Liver (tissue), 9 donors: ENCODE results near the gene EMILIN1. TPM values are rescaled to one million over a fixed set of nuclear protein-coding genes. Genes with fewer than 3 reads are reported as not detected.

Experiments used
- DNase-seq: peaks from one replicate; pipeline ENCODE4 v3.0.0-alpha.2; 2017; ENCODE audit warnings: low spot score
- H3K27ac ChIP-seq, 2 donors: one replicate each; pipeline ENCODE4 v1.7.0; 2013; ENCODE audit warnings: inconsistent platforms in 2 of 2, low read length in 2 of 2, control low read depth in 1 of 2, low read depth in 1 of 2, mild to moderate bottlenecking in 1 of 2
- H3K27me3 ChIP-seq, 4 donors: one replicate each; pipeline versions ENCODE4 v1.6.1 to v1.7.0; 2013; ENCODE audit warnings: low read length in 3 of 4, inconsistent platforms in 1 of 4, mild to moderate bottlenecking in 1 of 4, moderate library complexity in 1 of 4; ENCODE audit not compliant: control insufficient read depth in 4 of 4, insufficient read depth in 4 of 4
- H3K36me3 ChIP-seq, 4 donors: one replicate each; pipeline versions ENCODE4 v1.6.1 to v1.7.0; 2013; ENCODE audit warnings: low read length in 3 of 4, mild to moderate bottlenecking in 3 of 4, low read depth in 1 of 4, moderate library complexity in 1 of 4; ENCODE audit not compliant: control insufficient read depth in 4 of 4, insufficient read depth in 3 of 4
- H3K4me1 ChIP-seq, 4 donors: one replicate each; pipeline versions ENCODE4 v1.6.1 to v1.7.0; 2013; ENCODE audit warnings: low read length in 3 of 4, mild to moderate bottlenecking in 3 of 4, moderate library complexity in 1 of 4; ENCODE audit not compliant: control insufficient read depth in 4 of 4, insufficient read depth in 4 of 4
- H3K4me3 ChIP-seq, 3 donors: one replicate each; pipeline versions ENCODE4 v1.6.1 to v1.7.0; 2013; ENCODE audit warnings: low read length in 3 of 3, control low read depth in 1 of 3, low read depth in 1 of 3, mild to moderate bottlenecking in 1 of 3
- H3K9ac ChIP-seq, 2 donors: one replicate each; pipeline ENCODE4 v1.7.0; 2013; ENCODE audit warnings: low read length in 2 of 2, mild to moderate bottlenecking in 2 of 2, moderate library complexity in 2 of 2, control low read depth in 1 of 2, low read depth in 1 of 2
- H3K9me3 ChIP-seq, 4 donors: one replicate each; pipeline versions ENCODE4 v1.6.1 to v1.7.0; 2013; ENCODE audit warnings: low read length in 3 of 4; ENCODE audit not compliant: control insufficient read depth in 4 of 4
- EGR1 ChIP-seq, 2 donors: IDR thresholded peaks; 2 replicates each; pipeline ENCODE4 v1.6.1; 2016 to 2018; ENCODE audit warnings: antibody characterized with exemption in 2 of 2, low read depth in 2 of 2
- FOXA1 ChIP-seq: IDR thresholded peaks from 2 replicates; pipeline ENCODE4 v1.6.1; 2016; ENCODE audit warnings: antibody characterized with exemption
- FOXA2 ChIP-seq: IDR thresholded peaks from 2 replicates; pipeline ENCODE4 v1.6.1; 2016; ENCODE audit warnings: antibody characterized with exemption
- GABPA ChIP-seq, 2 donors: IDR thresholded peaks in 1 of 2; conservative IDR thresholded peaks in 1 of 2; 2 replicates each; pipeline ENCODE4 v1.6.1; 2016; ENCODE audit warnings: antibody characterized with exemption in 2 of 2, mild to moderate bottlenecking in 1 of 2, moderate library complexity in 1 of 2
- HNF4A ChIP-seq, 2 donors: conservative IDR thresholded peaks; 2 replicates each; pipeline ENCODE4 v1.6.1; 2016; ENCODE audit warnings: antibody characterized with exemption in 2 of 2, mild to moderate bottlenecking in 2 of 2
- HNF4G ChIP-seq: IDR thresholded peaks from 2 replicates; pipeline ENCODE4 v1.6.1; 2016; ENCODE audit warnings: antibody characterized with exemption
- JUND ChIP-seq, 2 donors: IDR thresholded peaks; 2 replicates each; pipeline ENCODE4 v1.6.1; 2016; ENCODE audit warnings: antibody characterized with exemption in 2 of 2
- MAX ChIP-seq: IDR thresholded peaks from 2 replicates; pipeline ENCODE4 v1.6.1; 2016; ENCODE audit warnings: antibody characterized with exemption
- NR2F2 ChIP-seq: IDR thresholded peaks from 2 replicates; pipeline ENCODE4 v1.6.1; 2016; ENCODE audit warnings: antibody characterized with exemption
- RAD21 ChIP-seq, 2 donors: IDR thresholded peaks; 2 replicates each; pipeline ENCODE4 v1.6.1; 2016; ENCODE audit warnings: antibody characterized with exemption in 2 of 2, mild to moderate bottlenecking in 2 of 2
- REST ChIP-seq: IDR thresholded peaks from 2 replicates; pipeline ENCODE4 v1.6.1; 2016; ENCODE audit warnings: antibody characterized with exemption, mild to moderate bottlenecking
- RXRA ChIP-seq, 2 donors: IDR thresholded peaks; 2 replicates each; pipeline ENCODE4 v1.6.1; 2017 to 2018; ENCODE audit warnings: antibody characterized with exemption in 2 of 2, mild to moderate bottlenecking in 1 of 2
- SP1 ChIP-seq: IDR thresholded peaks from 2 replicates; pipeline ENCODE4 v1.6.1; 2018; ENCODE audit warnings: antibody characterized with exemption, mild to moderate bottlenecking
- TAF1 ChIP-seq: conservative IDR thresholded peaks from 2 replicates; pipeline ENCODE4 v1.6.1; 2016; ENCODE audit warnings: antibody characterized with exemption, mild to moderate bottlenecking
- YY1 ChIP-seq: IDR thresholded peaks from 2 replicates; pipeline ENCODE4 v1.6.1; 2016; ENCODE audit warnings: antibody characterized with exemption, mild to moderate bottlenecking
- WGBS: extraction: QIAGEN DNeasy Blood & Tissue Kit; methylation state at CpG from one replicate; pipeline ENCODE4 v1.1.7; 2013; 5-methylcytosine and 5-hydroxymethylcytosine counted together
- polyA plus RNA-seq, 2 donors: library from polyadenylated mRNA; stranded (reverse) in 1 of 2; unstranded in 1 of 2; fragments of 200-250 nt in 1 of 2; fragments of >200 nt in 1 of 2; fragmentation: Nextera tagmentation in 1 of 2; extraction: Ambion mirVana in 1 of 2; gene quantifications; one replicate each; pipeline versions ENCODE4 v1.2.1 to v1.2.3, GENCODE V29; 2013 to 2015
- total RNA-seq, 2 donors: library from RNA; depleted of rRNA; stranded (reverse); fragments of >200 nt; gene quantifications; one replicate each; pipeline ENCODE4 v1.2.3, GENCODE V29; 2014
- TF ChIP-seq, protein P1 (sequence below): fragments of 150-350 bp; IDR thresholded peaks from 2 replicates; pipeline ENCODE4 v1.5.1; 2017; ENCODE audit warnings: improper control_type of control experiment, low read depth, low read length; ENCODE audit not compliant: missing input control
- TF ChIP-seq, protein P2 (sequence below): IDR thresholded peaks from 2 replicates; pipeline ENCODE4 v1.6.1; 2016; ENCODE audit warnings: antibody characterized with exemption
- TF ChIP-seq, protein P3 (sequence below): IDR thresholded peaks from 2 replicates; pipeline ENCODE4 v1.6.1; 2016; ENCODE audit warnings: antibody characterized with exemption
- donor health status: healthy.
- donor health status: healthy.
- donor health status: healthy.
- donor health status: healthy.
- donor health status: healthy.

Gene EMILIN1
- total and polyA plus RNA-seq, 4 donors: 3.4 to 26.1 (median 24.0) TPM

- H3K36me3 ChIP-seq: peaks cover 3 to 22% (median 15%) of the 10 kb centered on the region in 4 donors
- DNase-seq: no peak
- peaks cover 26 to 82% (median 70%) of the 10 kb centered on the region in 4 donors for H3K4me1 ChIP-seq
- peak overlapping the region; percentile 82 to 87 for H3K27ac ChIP-seq
- WGBS: 54% methylated on average over 24 of the region's 24 CpGs
- H3K27me3 ChIP-seq: no peaks in the 10 kb centered on the region
- peak overlapping the region in 2 of 3 donors; percentile 12 to 40 for H3K4me3 ChIP-seq
- H3K9me3 ChIP-seq: no peaks in the 10 kb centered on the region
- TF ChIP-seq YY1 (no peak), JUND (IDR thresholded peaks at IDR 0.05) (no peak), RXRA (IDR thresholded peaks at IDR 0.05) (no peak), HNF4A (conservative IDR thresholded peaks at IDR 0.05) (no peak), MAX (no peak), TAF1 (no peak), RAD21 (IDR thresholded peaks at IDR 0.05) (no peak), NR2F2 (no peak), GABPA (IDR thresholded peaks at IDR 0.05 in 1 of 2, conservative IDR thresholded peaks at IDR 0.05 in 1 of 2) (no peak), REST (no peak), SP1 (no peak), EGR1 (IDR thresholded peaks at IDR 0.05; ENCODE audit: low read depth in 2 of 2) (no peak), HNF4G (no peak), FOXA1 (no peak)
- TF ChIP-seq, protein P1, sequence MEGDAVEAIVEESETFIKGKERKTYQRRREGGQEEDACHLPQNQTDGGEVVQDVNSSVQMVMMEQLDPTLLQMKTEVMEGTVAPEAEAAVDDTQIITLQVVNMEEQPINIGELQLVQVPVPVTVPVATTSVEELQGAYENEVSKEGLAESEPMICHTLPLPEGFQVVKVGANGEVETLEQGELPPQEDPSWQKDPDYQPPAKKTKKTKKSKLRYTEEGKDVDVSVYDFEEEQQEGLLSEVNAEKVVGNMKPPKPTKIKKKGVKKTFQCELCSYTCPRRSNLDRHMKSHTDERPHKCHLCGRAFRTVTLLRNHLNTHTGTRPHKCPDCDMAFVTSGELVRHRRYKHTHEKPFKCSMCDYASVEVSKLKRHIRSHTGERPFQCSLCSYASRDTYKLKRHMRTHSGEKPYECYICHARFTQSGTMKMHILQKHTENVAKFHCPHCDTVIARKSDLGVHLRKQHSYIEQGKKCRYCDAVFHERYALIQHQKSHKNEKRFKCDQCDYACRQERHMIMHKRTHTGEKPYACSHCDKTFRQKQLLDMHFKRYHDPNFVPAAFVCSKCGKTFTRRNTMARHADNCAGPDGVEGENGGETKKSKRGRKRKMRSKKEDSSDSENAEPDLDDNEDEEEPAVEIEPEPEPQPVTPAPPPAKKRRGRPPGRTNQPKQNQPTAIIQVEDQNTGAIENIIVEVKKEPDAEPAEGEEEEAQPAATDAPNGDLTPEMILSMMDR: no peak
- TF ChIP-seq, protein P2, sequence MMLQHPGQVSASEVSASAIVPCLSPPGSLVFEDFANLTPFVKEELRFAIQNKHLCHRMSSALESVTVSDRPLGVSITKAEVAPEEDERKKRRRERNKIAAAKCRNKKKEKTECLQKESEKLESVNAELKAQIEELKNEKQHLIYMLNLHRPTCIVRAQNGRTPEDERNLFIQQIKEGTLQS: no peak
- peak overlapping the region; percentile 10 to 46 for H3K9ac ChIP-seq
Measured at GRCh38 chr2:27094353-27094984, 16.1 kb downstream of the EMILIN1 start.

DNA sequence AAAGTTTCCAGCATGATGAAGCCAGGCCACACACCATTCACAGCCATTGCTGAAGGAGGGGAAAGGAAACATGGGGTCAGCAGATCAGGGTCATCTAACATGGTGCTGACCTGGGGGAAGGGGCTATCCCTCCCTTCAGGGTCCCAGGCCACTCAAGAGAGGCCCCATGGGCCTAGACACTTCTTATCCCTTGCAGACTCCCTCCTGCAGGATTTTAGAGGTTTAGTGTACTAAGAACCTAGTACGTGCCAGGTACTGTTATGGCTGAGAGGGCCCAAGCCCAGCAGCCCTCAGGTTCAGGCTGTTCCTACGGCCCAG, 17.0 kb downstream of the EMILIN1 start:
- Histone ChIP-seq H3K27ac (peak overlapping the region; percentile 82 to 87), H3K9me3 (no peaks in the 10 kb centered on the region), H3K9ac (no peak overlapping the region), H3K4me1 (peaks cover 26 to 76% (median 66%) of the 10 kb centered on the region in 4 donors), H3K4me3 (no peak overlapping the region), H3K27me3 (no peaks in the 10 kb centered on the region), H3K36me3 (peaks cover 3 to 27% (median 20%) of the 10 kb centered on the region in 4 donors)
- WGBS: 40% methylated on average over 2 of the region's 2 CpGs
- DNase-seq: no peak
- TF ChIP-seq GABPA (IDR thresholded peaks at IDR 0.05 in 1 of 2, conservative IDR thresholded peaks at IDR 0.05 in 1 of 2): no peak
- no peak for TF ChIP-seq RAD21 (IDR thresholded peaks at IDR 0.05)
- TF ChIP-seq JUND (IDR thresholded peaks at IDR 0.05): no peak
- TF ChIP-seq, protein P2: no peak
- TF ChIP-seq SP1: no peak
- TF ChIP-seq HNF4A (conservative IDR thresholded peaks at IDR 0.05): no peak
- no peak for TF ChIP-seq MAX
- TF ChIP-seq, protein P3, sequence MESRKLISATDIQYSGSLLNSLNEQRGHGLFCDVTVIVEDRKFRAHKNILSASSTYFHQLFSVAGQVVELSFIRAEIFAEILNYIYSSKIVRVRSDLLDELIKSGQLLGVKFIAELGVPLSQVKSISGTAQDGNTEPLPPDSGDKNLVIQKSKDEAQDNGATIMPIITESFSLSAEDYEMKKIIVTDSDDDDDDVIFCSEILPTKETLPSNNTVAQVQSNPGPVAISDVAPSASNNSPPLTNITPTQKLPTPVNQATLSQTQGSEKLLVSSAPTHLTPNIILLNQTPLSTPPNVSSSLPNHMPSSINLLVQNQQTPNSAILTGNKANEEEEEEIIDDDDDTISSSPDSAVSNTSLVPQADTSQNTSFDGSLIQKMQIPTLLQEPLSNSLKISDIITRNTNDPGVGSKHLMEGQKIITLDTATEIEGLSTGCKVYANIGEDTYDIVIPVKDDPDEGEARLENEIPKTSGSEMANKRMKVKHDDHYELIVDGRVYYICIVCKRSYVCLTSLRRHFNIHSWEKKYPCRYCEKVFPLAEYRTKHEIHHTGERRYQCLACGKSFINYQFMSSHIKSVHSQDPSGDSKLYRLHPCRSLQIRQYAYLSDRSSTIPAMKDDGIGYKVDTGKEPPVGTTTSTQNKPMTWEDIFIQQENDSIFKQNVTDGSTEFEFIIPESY: no peak
- TF ChIP-seq YY1: no peak
- TF ChIP-seq RXRA (IDR thresholded peaks at IDR 0.05): no peak
- TF ChIP-seq FOXA2: no peak
- TF ChIP-seq HNF4G: no peak
- TF ChIP-seq, protein P1: no peak
- no peak for TF ChIP-seq NR2F2
- TF ChIP-seq TAF1: no peak
- no peak for TF ChIP-seq EGR1 (IDR thresholded peaks at IDR 0.05; ENCODE audit: low read depth in 2 of 2)
- no peak for TF ChIP-seq FOXA1
